GM12872 (cell line): Measurements from ENCODE around the gene TMEM45B.

Experiments
- CTCF ChIP-seq: IDR thresholded peaks from 3 replicates; pipeline ENCODE4 v1.5.1; 2011; ENCODE audit warnings: low read depth, mild to moderate bottlenecking, low read length, moderate library complexity; ENCODE audit not compliant: insufficient read depth

The TMEM45B gene

GRCh38 chr11:129814244-129815014 is 1.2 kb upstream of the TMEM45B start:
- no peak for TF ChIP-seq CTCF

- TF ChIP-seq CTCF = no peak
Measured at GRCh38 chr11:129817534-129818051, 1.9 kb downstream of the TMEM45B start.

- no peak for TF ChIP-seq CTCF
Measured at GRCh38 chr11:129819237-129819636, 3.6 kb downstream of the TMEM45B start.

GRCh38 chr11:129825380-129825779 is 9.7 kb downstream of the TMEM45B start:
- no peak for TF ChIP-seq CTCF

GRCh38 chr11:129828301-129828836 is 12.7 kb downstream of the TMEM45B start:
- TF ChIP-seq CTCF = no peak

GRCh38 chr11:129836979-129837378 is 21.3 kb downstream of the TMEM45B start:
- TF ChIP-seq CTCF = no peak

GRCh38 chr11:129840236-129840635 is 24.6 kb downstream of the TMEM45B start:
- no peak for TF ChIP-seq CTCF
